ENCODE results near the gene NPB. TPM values are rescaled to one million over a fixed set of nuclear protein-coding genes. Genes with fewer than 3 reads are reported as not detected.

NPB gene
- polyA plus RNA-seq, 1 donor, result 0.39 TPM

- no peak for DNase-seq
- H3K4me1 ChIP-seq (ENCODE audit: control insufficient read depth, insufficient read depth, low read length), result peaks cover 8% of the 10 kb centered on the region
- H3K36me3 ChIP-seq (ENCODE audit: control insufficient read depth, insufficient read depth, low read length), result peaks cover 59% of the 10 kb centered on the region
- H3K9me3 ChIP-seq (ENCODE audit: control insufficient read depth, low read depth, low read length), result peaks cover 6% of the 10 kb centered on the region
- H3K27me3 ChIP-seq (ENCODE audit: control insufficient read depth, insufficient read depth, low read length), result peaks cover 21% of the 10 kb centered on the region
- no CpG with 5 or more reads among the region's 18 CpGs for WGBS (ENCODE audit: insufficient coverage, low lambda C conversion rate)
- no peak overlapping the region for H3K4me3 ChIP-seq (ENCODE audit: low read length)
- no peak overlapping the region for H3K27ac ChIP-seq (ENCODE audit: low read length)
Observed at GRCh38 chr17:81900181-81900820, 1.7 kb upstream of the NPB start.

GRCh38 chr17:81901167-81902022 lies 643 bp upstream of the NPB start:
- no peak overlapping the region for H3K4me3 ChIP-seq (ENCODE audit: low read length)
- DNase-seq, result no peak
- H3K36me3 ChIP-seq (ENCODE audit: control insufficient read depth, insufficient read depth, low read length), result peaks cover 64% of the 10 kb centered on the region
- H3K4me1 ChIP-seq (ENCODE audit: control insufficient read depth, insufficient read depth, low read length), result peaks cover 8% of the 10 kb centered on the region
- H3K9me3 ChIP-seq (ENCODE audit: control insufficient read depth, low read depth, low read length), result peaks cover 6% of the 10 kb centered on the region
- H3K27me3 ChIP-seq (ENCODE audit: control insufficient read depth, insufficient read depth, low read length), result peaks cover 21% of the 10 kb centered on the region
- H3K27ac ChIP-seq (ENCODE audit: low read length), result no peak overlapping the region
- WGBS (ENCODE audit: insufficient coverage, low lambda C conversion rate), result no CpG with 5 or more reads among the region's 21 CpGs

GRCh38 chr17:81902653-81903414 lies 796 bp downstream of the NPB start:
- Histone ChIP-seq H3K4me1 (ENCODE audit: control insufficient read depth, insufficient read depth, low read length) (peaks cover 8% of the 10 kb centered on the region), H3K36me3 (ENCODE audit: control insufficient read depth, insufficient read depth, low read length) (peaks cover 68% of the 10 kb centered on the region), H3K27me3 (ENCODE audit: control insufficient read depth, insufficient read depth, low read length) (peaks cover 21% of the 10 kb centered on the region), H3K9me3 (ENCODE audit: control insufficient read depth, low read depth, low read length) (peaks cover 6% of the 10 kb centered on the region), H3K4me3 (ENCODE audit: low read length) (no peak overlapping the region), H3K27ac (ENCODE audit: low read length) (no peak overlapping the region)
- WGBS (ENCODE audit: insufficient coverage, low lambda C conversion rate), result 20% methylated on average over 1 of the region's 47 CpGs
- DNase-seq, result no peak

GRCh38 chr17:81903415-81903831 lies 1.4 kb downstream of the NPB start:
- peaks cover 8% of the 10 kb centered on the region for H3K4me1 ChIP-seq (ENCODE audit: control insufficient read depth, insufficient read depth, low read length)
- H3K36me3 ChIP-seq (ENCODE audit: control insufficient read depth, insufficient read depth, low read length), result peaks cover 68% of the 10 kb centered on the region
- no CpG with 5 or more reads among the region's 10 CpGs for WGBS (ENCODE audit: insufficient coverage, low lambda C conversion rate)
- no peak overlapping the region for H3K4me3 ChIP-seq (ENCODE audit: low read length)
- H3K27me3 ChIP-seq (ENCODE audit: control insufficient read depth, insufficient read depth, low read length), result peaks cover 21% of the 10 kb centered on the region
- H3K9me3 ChIP-seq (ENCODE audit: control insufficient read depth, low read depth, low read length), result peaks cover 6% of the 10 kb centered on the region
- no peak for DNase-seq
- no peak overlapping the region for H3K27ac ChIP-seq (ENCODE audit: low read length)

GRCh38 chr17:81903896-81904599 lies 2.0 kb downstream of the NPB start:
- Histone ChIP-seq H3K27ac (ENCODE audit: low read length) (no peak overlapping the region), H3K27me3 (ENCODE audit: control insufficient read depth, insufficient read depth, low read length) (peaks cover 21% of the 10 kb centered on the region), H3K36me3 (ENCODE audit: control insufficient read depth, insufficient read depth, low read length) (peaks cover 68% of the 10 kb centered on the region), H3K9me3 (ENCODE audit: control insufficient read depth, low read depth, low read length) (peaks cover 6% of the 10 kb centered on the region), H3K4me1 (ENCODE audit: control insufficient read depth, insufficient read depth, low read length) (peaks cover 8% of the 10 kb centered on the region), H3K4me3 (ENCODE audit: low read length) (no peak overlapping the region)
- 80% methylated on average over 1 of the region's 24 CpGs for WGBS (ENCODE audit: insufficient coverage, low lambda C conversion rate)
- no peak for DNase-seq

- H3K4me1 ChIP-seq (ENCODE audit: control insufficient read depth, insufficient read depth, low read length), result peaks cover 14% of the 10 kb centered on the region
- WGBS (ENCODE audit: insufficient coverage, low lambda C conversion rate), result no CpG with 5 or more reads among the region's 28 CpGs
- no peak overlapping the region for H3K27ac ChIP-seq (ENCODE audit: low read length)
- no peak overlapping the region for H3K4me3 ChIP-seq (ENCODE audit: low read length)
- peaks cover 65% of the 10 kb centered on the region for H3K36me3 ChIP-seq (ENCODE audit: control insufficient read depth, insufficient read depth, low read length)
- peaks cover 6% of the 10 kb centered on the region for H3K9me3 ChIP-seq (ENCODE audit: control insufficient read depth, low read depth, low read length)
- DNase-seq, result no peak
- peaks cover 21% of the 10 kb centered on the region for H3K27me3 ChIP-seq (ENCODE audit: control insufficient read depth, insufficient read depth, low read length)
Observed at GRCh38 chr17:81904600-81905423, 2.8 kb downstream of the NPB start.

- no peak for DNase-seq
- no peak overlapping the region for H3K4me3 ChIP-seq (ENCODE audit: low read length)
- peaks cover 6% of the 10 kb centered on the region for H3K9me3 ChIP-seq (ENCODE audit: control insufficient read depth, low read depth, low read length)
- WGBS (ENCODE audit: insufficient coverage, low lambda C conversion rate), result no CpG with 5 or more reads among the region's 16 CpGs
- peaks cover 21% of the 10 kb centered on the region for H3K27me3 ChIP-seq (ENCODE audit: control insufficient read depth, insufficient read depth, low read length)
- H3K27ac ChIP-seq (ENCODE audit: low read length), result no peak overlapping the region
- H3K36me3 ChIP-seq (ENCODE audit: control insufficient read depth, insufficient read depth, low read length), result peaks cover 61% of the 10 kb centered on the region
- peaks cover 20% of the 10 kb centered on the region for H3K4me1 ChIP-seq (ENCODE audit: control insufficient read depth, insufficient read depth, low read length)
Observed at GRCh38 chr17:81905424-81905875, 3.4 kb downstream of the NPB start.

- WGBS (ENCODE audit: insufficient coverage, low lambda C conversion rate), result no CpG with 5 or more reads among the region's 10 CpGs
- peaks cover 6% of the 10 kb centered on the region for H3K9me3 ChIP-seq (ENCODE audit: control insufficient read depth, low read depth, low read length)
- H3K4me1 ChIP-seq (ENCODE audit: control insufficient read depth, insufficient read depth, low read length), result peaks cover 20% of the 10 kb centered on the region
- no peak overlapping the region for H3K4me3 ChIP-seq (ENCODE audit: low read length)
- peaks cover 59% of the 10 kb centered on the region for H3K36me3 ChIP-seq (ENCODE audit: control insufficient read depth, insufficient read depth, low read length)
- no peak overlapping the region for H3K27ac ChIP-seq (ENCODE audit: low read length)
- no peak for DNase-seq
- peaks cover 20% of the 10 kb centered on the region for H3K27me3 ChIP-seq (ENCODE audit: control insufficient read depth, insufficient read depth, low read length)
Observed at GRCh38 chr17:81905993-81906392, 4.0 kb downstream of the NPB start.

- H3K27me3 ChIP-seq (ENCODE audit: control insufficient read depth, insufficient read depth, low read length), result peaks cover 13% of the 10 kb centered on the region
- H3K9me3 ChIP-seq (ENCODE audit: control insufficient read depth, low read depth, low read length), result peaks cover 7% of the 10 kb centered on the region
- H3K27ac ChIP-seq (ENCODE audit: low read length), result no peak overlapping the region
- no peak overlapping the region for H3K4me3 ChIP-seq (ENCODE audit: low read length)
- DNase-seq, result no peak
- peaks cover 19% of the 10 kb centered on the region for H3K4me1 ChIP-seq (ENCODE audit: control insufficient read depth, insufficient read depth, low read length)
- WGBS (ENCODE audit: insufficient coverage, low lambda C conversion rate), result no CpG with 5 or more reads among the region's 15 CpGs
- peaks cover 59% of the 10 kb centered on the region for H3K36me3 ChIP-seq (ENCODE audit: control insufficient read depth, insufficient read depth, low read length)
Observed at GRCh38 chr17:81906476-81907218, 4.6 kb downstream of the NPB start.
